GM12878 (cell line): ENCODE results near the gene MAP4K2.

Source experiments
- CTCF ChIP-seq, 3 experiments: IDR thresholded peaks in 2 of 3; conservative IDR thresholded peaks in 1 of 3; 2 replicates each; pipeline ENCODE4 v1.5.1; 2011; ENCODE audit warnings: low read depth in 3 of 3, low read length in 3 of 3, mild to moderate bottlenecking in 3 of 3, control low read depth in 2 of 3, moderate library complexity in 2 of 3, inconsistent platforms in 1 of 3, mixed read lengths in 1 of 3; ENCODE audit not compliant: control insufficient read depth in 2 of 3, insufficient read depth in 1 of 3; ENCODE audit errors: extremely low read depth in 1 of 3
- EP300 ChIP-seq, 2 experiments: fragments of 150-350 bp in 1 of 2; IDR thresholded peaks; 2 replicates each; pipeline ENCODE4 v1.6.1; 2011 to 2012; ENCODE audit warnings: low read depth in 2 of 2, low read length in 2 of 2, borderline replicate concordance in 1 of 2, improper control_type of control experiment in 1 of 2, inconsistent platforms in 1 of 2; ENCODE audit not compliant: control insufficient read depth in 1 of 2
- ETV6 ChIP-seq, 2 experiments: fragments of 450-650 bp in 1 of 2; IDR thresholded peaks in 1 of 2; conservative IDR thresholded peaks in 1 of 2; 2 replicates each; pipeline ENCODE4 v1.6.1; 2014; ENCODE audit warnings: antibody characterized with exemption in 1 of 2, borderline replicate concordance in 1 of 2, low read depth in 1 of 2, mild to moderate bottlenecking in 1 of 2, moderate library complexity in 1 of 2
- GATAD2B ChIP-seq: fragments of 450-650 bp; conservative IDR thresholded peaks from 2 replicates; pipeline ENCODE4 v1.6.1; 2017; ENCODE audit warnings: low read depth, mild to moderate bottlenecking, moderate library complexity
- PBX3 ChIP-seq: IDR thresholded peaks from 2 replicates; pipeline ENCODE4 v1.6.1; 2011; ENCODE audit warnings: mild to moderate bottlenecking, low read depth, low read length, moderate library complexity; ENCODE audit not compliant: insufficient replicate concordance
- POLR2A ChIP-seq: IDR thresholded peaks from 2 replicates; pipeline ENCODE4 v1.6.1; 2011; ENCODE audit warnings: low read depth, mild to moderate bottlenecking, low read length
- RAD21 ChIP-seq: IDR thresholded peaks from 2 replicates; pipeline ENCODE4 v1.6.1; 2011; ENCODE audit warnings: mild to moderate bottlenecking, low read depth, low read length, moderate library complexity; ENCODE audit not compliant: insufficient read depth

GRCh38 chr11:64844330-64845128, 41.5 kb upstream of the MAP4K2 start, which contains the start of gene CDC42BPG:
- TF ChIP-seq EP300 (IDR thresholded peaks at IDR 0.05; ENCODE audit: borderline replicate concordance in 1 of 2, control insufficient read depth in 1 of 2, low read depth in 2 of 2, low read length in 2 of 2) (no peak), CTCF (IDR thresholded peaks at IDR 0.05 in 2 of 3, conservative IDR thresholded peaks at IDR 0.05 in 1 of 3; ENCODE audit: control insufficient read depth in 2 of 3, extremely low read depth in 1 of 3, insufficient read depth in 1 of 3, low read depth in 3 of 3, low read length in 3 of 3) (peak; percentile 49 to 80 (median 73); a peak in 5 of 6 replicates), ETV6 (conservative IDR thresholded peaks at IDR 0.05 in 1 of 2, IDR thresholded peaks at IDR 0.05 in 1 of 2; ENCODE audit: borderline replicate concordance in 1 of 2, low read depth in 1 of 2) (no peak), POLR2A (no peak; the same call in 1 of the 2 replicates), PBX3 (peak; percentile 74), RAD21 (peak; percentile 43; the same call in 1 of the 2 replicates), GATAD2B (peak; percentile 74)
